ENCODE results near the gene ACVR2B. TPM values are rescaled to one million over a fixed set of nuclear protein-coding genes. Genes with fewer than 3 reads are reported as not detected.

ACVR2B gene
- total RNA-seq, 2 donors from 2014 or later, result 6.6 to 6.7 TPM

- DNase-seq (no peak), ATAC-seq (no peak)
- H3K36me3 Mint-ChIP-seq (ENCODE audit: low read depth), result no peaks in the 10 kb centered on the region
- no peak overlapping the region for H3K4me3 Mint-ChIP-seq
- H3K9me3 ChIP-seq (ENCODE audit: control insufficient read depth, low read length, poor library complexity, severe bottlenecking), result no peaks in the 10 kb centered on the region
- H3K4me1 Mint-ChIP-seq, result peaks cover 5% of the 10 kb centered on the region
- H3K27ac Mint-ChIP-seq, result no peak overlapping the region
- H3K27me3 Mint-ChIP-seq, result no peaks in the 10 kb centered on the region
Measured at GRCh38 chr3:38534604-38535003, 80.9 kb downstream of the ACVR2B start.

DNA sequence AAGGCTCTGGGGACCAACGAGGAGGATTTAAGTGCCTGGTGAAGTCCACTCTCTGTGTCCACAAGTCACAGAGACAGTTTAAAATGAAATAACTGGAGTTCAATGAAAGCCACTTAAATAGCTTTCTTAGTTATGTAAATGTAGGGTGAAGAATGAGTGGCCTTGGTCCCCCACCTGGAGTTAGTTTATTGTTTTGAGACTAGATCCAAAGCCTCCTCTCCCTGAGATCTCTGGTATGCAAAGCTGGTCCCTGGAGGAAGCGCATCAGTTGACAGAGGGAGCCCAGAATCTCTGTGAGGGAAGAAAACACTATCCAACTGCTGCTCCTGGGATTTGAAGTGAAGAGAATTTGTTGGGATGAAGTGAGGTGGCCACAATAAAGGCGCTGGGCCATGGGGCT lies 83.0 kb downstream of the ACVR2B start:
- no peak overlapping the region for H3K4me3 Mint-ChIP-seq
- no peak for ATAC-seq
- no peaks in the 10 kb centered on the region for H3K27me3 Mint-ChIP-seq
- no peaks in the 10 kb centered on the region for H3K36me3 Mint-ChIP-seq (ENCODE audit: low read depth)
- no peak for DNase-seq
- H3K27ac Mint-ChIP-seq, result peak overlapping the region; percentile 53
- no peaks in the 10 kb centered on the region for H3K9me3 ChIP-seq (ENCODE audit: control insufficient read depth, low read length, poor library complexity, severe bottlenecking)
- peaks cover 9% of the 10 kb centered on the region for H3K4me1 Mint-ChIP-seq

DNA sequence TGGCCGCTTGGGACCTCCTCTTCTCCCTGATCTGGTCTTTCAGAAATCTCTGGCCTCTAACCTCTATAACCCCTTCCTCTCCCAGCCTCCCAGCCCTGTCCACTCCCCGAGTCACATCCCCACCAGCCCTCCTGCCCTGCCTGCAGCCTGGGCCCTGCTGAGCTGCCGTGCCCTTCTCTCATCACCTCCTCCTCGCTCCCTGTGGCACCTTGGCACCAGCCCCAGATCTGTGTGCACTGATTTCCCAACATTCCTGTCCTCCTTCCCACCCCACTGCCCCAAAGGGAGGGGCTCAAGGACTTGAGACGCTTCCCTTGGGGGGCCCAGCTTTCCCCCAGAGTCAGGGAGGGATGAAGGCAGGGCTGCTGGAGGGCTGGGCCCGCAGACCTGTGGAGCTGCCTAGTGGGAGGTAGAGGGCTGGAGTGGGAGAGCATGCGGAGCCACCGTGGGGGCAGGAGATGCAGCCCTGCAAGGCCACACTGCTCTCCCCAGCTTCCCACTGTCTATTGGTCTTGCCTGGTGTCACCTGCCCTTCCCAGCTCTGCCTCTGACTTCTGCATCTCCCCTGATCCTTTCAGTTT lies 85.2 kb downstream of the ACVR2B start:
- ATAC-seq (no peak), DNase-seq (no peak)
- Mint-ChIP-seq H3K36me3 (ENCODE audit: low read depth) (no peaks in the 10 kb centered on the region), H3K27ac (no peak overlapping the region), H3K4me1 (peaks cover 9% of the 10 kb centered on the region), H3K27me3 (no peaks in the 10 kb centered on the region), H3K4me3 (no peak overlapping the region)
- no peaks in the 10 kb centered on the region for H3K9me3 ChIP-seq (ENCODE audit: control insufficient read depth, low read length, poor library complexity, severe bottlenecking)

DNA sequence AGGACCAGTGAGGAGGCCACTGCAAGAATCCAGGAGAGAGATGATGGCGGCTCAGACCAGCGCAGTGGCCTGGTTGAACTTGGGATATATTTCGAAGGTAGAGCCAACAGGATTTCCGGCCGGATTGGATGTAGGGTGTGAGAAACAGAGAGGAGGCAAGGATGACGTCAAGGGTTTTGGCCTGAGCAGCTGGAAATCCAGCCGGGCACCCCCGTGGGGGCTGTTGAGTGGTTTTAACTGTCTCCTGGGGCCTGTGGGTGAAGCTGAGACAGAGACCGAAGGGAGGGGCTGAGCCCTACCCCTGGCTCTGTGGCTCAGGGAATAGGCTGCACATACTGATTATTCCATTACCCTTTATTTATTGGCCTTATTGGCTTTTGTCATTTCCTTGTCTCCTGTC lies 88.1 kb downstream of the ACVR2B start:
- H3K9me3 ChIP-seq (ENCODE audit: control insufficient read depth, low read length, poor library complexity, severe bottlenecking), result no peaks in the 10 kb centered on the region
- ATAC-seq (no peak), DNase-seq (no peak)
- Mint-ChIP-seq H3K27ac (no peak overlapping the region), H3K36me3 (ENCODE audit: low read depth) (no peaks in the 10 kb centered on the region), H3K4me3 (no peak overlapping the region), H3K27me3 (no peaks in the 10 kb centered on the region), H3K4me1 (peaks cover 9% of the 10 kb centered on the region)

Other genes starting within 250 kb of the ACVR2B start
- gene SLC22A13, start 188.1 kb upstream of the ACVR2B start, total RNA-seq, result under 1 TPM; 0.23 to 0.32 TPM
- gene SLC22A14, start 171.6 kb upstream of the ACVR2B start, total RNA-seq, result under 1 TPM in 1 of 2 donors, not detected in 1; 0.23 TPM
- 1 to 10 TPM in 1 of 2 donors, under 1 TPM in 1; 0.75 to 2.8 TPM for gene XYLB, start 107.1 kb upstream of the ACVR2B start, total RNA-seq
- gene EXOG, start 42.5 kb downstream of the ACVR2B start, total RNA-seq, result 10 to 100 TPM; 20.9 to 21.3 TPM
- under 1 TPM in 1 of 2 donors, not detected in 1; 0.05 TPM for gene SCN5A, start 195.8 kb downstream of the ACVR2B start, total RNA-seq